Thymus (tissue), 11 donors: Measurements from ENCODE around the gene PLXNA1. TPM values are rescaled to one million over a fixed set of nuclear protein-coding genes. Genes with fewer than 3 reads are reported as not detected.

Source experiments
- DNase-seq, 9 donors: peaks; one replicate each; pipeline ENCODE4 v3.0.0-alpha.2; 2013; ENCODE audit warnings: low spot score in 9 of 9, low read depth in 6 of 9, missing footprints in 1 of 9
- H3K27ac ChIP-seq, 2 donors: one replicate each; pipeline ENCODE4 v1.5.1; 2013; ENCODE audit warnings: control low read depth in 1 of 2, low read depth in 1 of 2, low read length in 1 of 2, mild to moderate bottlenecking in 1 of 2, moderate library complexity in 1 of 2
- H3K27me3 ChIP-seq, 2 donors: one replicate each; pipeline ENCODE4 v1.5.1; 2013; ENCODE audit warnings: low read length in 1 of 2; ENCODE audit not compliant: control insufficient read depth in 2 of 2, insufficient read depth in 1 of 2
- H3K36me3 ChIP-seq, 2 donors: one replicate each; pipeline ENCODE4 v1.5.1; 2013; ENCODE audit warnings: low read length in 1 of 2, mild to moderate bottlenecking in 1 of 2, moderate library complexity in 1 of 2; ENCODE audit not compliant: control insufficient read depth in 2 of 2, insufficient read depth in 2 of 2
- H3K4me1 ChIP-seq, 2 donors: one replicate each; pipeline ENCODE4 v1.5.1; 2013; ENCODE audit warnings: low read length in 2 of 2; ENCODE audit not compliant: control insufficient read depth in 2 of 2, insufficient read depth in 2 of 2
- H3K4me3 ChIP-seq, 2 donors: one replicate each; pipeline ENCODE4 v1.5.1; 2013; ENCODE audit warnings: low read length in 2 of 2, control low read depth in 1 of 2, mild to moderate bottlenecking in 1 of 2
- H3K9me3 ChIP-seq, 2 donors: one replicate each; pipeline ENCODE4 v1.5.1; 2013; ENCODE audit warnings: low read length in 1 of 2, mild to moderate bottlenecking in 1 of 2; ENCODE audit not compliant: control insufficient read depth in 2 of 2, insufficient read depth in 1 of 2
- WGBS: extraction: QIAGEN DNeasy Blood & Tissue Kit; methylation state at CpG from one replicate; pipeline ENCODE4 v1.1.7; 2013; 5-methylcytosine and 5-hydroxymethylcytosine counted together
- polyA plus RNA-seq: library from polyadenylated mRNA; stranded (reverse); fragments of 200-250 nt; gene quantifications from one replicate; pipeline ENCODE4 v1.2.3, GENCODE V29; 2013
- total RNA-seq: library from RNA; stranded (reverse); fragments of 120-200 nt; gene quantifications from one replicate; pipeline ENCODE4 v1.2.4, GENCODE V29; 2013
- donor health status: healthy.

The PLXNA1 gene
- total and polyA plus RNA-seq, 2 donors, result 7.6 to 9.6 TPM

DNA sequence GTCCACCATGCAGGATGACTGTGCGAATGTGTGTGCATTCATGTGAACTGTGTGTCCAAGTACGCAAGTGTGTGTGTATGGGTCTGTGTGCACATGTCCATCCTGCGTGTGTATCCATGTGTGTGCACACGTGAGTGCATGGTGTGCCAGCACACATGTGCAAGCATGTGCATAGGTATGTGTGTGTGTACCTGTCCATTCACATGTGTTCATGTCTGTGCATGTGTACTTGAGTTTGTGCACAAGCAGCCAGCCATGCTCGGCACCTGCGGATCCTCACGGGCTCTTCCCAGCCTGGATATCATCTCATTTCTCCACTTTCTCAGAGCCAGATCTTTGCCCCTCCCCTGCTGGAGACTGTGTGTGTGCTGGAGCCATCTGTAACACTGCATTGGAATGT, 18.7 kb upstream of the PLXNA1 start:
- no peaks in the 10 kb centered on the region for H3K27me3 ChIP-seq
- H3K36me3 ChIP-seq, result no peaks in the 10 kb centered on the region
- peaks cover 0 to 14% of the 10 kb centered on the region in 2 donors for H3K4me1 ChIP-seq
- no peak for DNase-seq
- 91% methylated on average over 7 of the region's 7 CpGs for WGBS
- H3K9me3 ChIP-seq, result no peaks in the 10 kb centered on the region
- no peak overlapping the region for H3K4me3 ChIP-seq
- H3K27ac ChIP-seq, result no peak overlapping the region

DNA sequence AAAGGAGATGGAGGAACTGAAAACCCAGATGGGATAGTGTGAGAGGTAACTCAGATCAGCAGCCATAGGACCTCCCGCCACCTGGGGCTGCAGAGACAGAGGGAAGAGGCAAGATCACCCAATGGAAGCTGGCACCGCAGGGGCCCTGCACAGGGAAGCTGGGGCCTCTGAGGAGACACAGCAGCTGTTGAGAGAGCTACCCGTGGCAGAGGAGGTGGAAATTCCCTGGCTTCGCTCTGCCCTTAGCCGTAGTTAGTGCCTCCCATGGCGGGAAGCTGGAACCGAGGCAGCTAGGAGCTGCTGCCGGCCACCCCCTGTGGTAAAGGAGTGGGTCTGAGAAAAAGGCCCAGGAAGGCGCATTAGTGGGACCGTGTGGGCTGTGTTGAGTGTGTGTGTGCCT, 18.0 kb upstream of the PLXNA1 start:
- H3K9me3 ChIP-seq, result no peaks in the 10 kb centered on the region
- DNase-seq, result no peak
- WGBS, result 92% methylated on average over 10 of the region's 10 CpGs
- no peak overlapping the region for H3K27ac ChIP-seq
- no peaks in the 10 kb centered on the region for H3K36me3 ChIP-seq
- H3K4me1 ChIP-seq, result peaks cover 0 to 14% of the 10 kb centered on the region in 2 donors
- no peaks in the 10 kb centered on the region for H3K27me3 ChIP-seq
- H3K4me3 ChIP-seq, result no peak overlapping the region

DNA sequence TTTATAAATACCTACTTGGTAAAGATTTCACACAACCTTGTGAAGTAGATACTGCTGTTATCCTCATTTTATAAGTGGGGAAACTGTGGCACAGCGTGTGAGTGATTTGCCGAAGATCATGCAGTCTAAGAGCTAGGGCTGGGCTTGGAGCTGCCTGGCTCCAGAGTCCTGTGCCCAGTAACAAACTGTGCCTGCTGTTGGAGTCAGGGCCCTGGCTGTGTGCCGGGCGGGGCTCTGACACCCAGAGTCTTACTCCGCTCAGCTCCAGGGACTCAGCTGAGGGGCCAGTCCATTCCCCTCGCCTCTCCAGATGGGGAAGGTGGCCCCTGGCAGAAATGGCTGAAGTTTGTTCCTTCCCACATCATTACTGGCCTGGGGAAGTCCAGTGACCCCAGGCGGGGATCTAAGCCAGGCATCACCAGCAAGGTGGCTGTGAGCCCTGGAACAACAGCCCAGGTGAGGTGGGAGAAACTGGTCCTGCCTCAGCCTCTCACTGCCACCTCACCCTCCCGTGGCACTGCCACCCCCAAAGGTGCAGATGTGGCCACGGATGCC, 17.3 kb upstream of the PLXNA1 start:
- DNase-seq, result no peak
- H3K36me3 ChIP-seq, result no peaks in the 10 kb centered on the region
- H3K4me3 ChIP-seq, result no peak overlapping the region
- peaks cover 0 to 14% of the 10 kb centered on the region in 2 donors for H3K4me1 ChIP-seq
- no peaks in the 10 kb centered on the region for H3K9me3 ChIP-seq
- no peak overlapping the region for H3K27ac ChIP-seq
- no peaks in the 10 kb centered on the region for H3K27me3 ChIP-seq
- 90% methylated on average over 9 of the region's 9 CpGs for WGBS

DNA sequence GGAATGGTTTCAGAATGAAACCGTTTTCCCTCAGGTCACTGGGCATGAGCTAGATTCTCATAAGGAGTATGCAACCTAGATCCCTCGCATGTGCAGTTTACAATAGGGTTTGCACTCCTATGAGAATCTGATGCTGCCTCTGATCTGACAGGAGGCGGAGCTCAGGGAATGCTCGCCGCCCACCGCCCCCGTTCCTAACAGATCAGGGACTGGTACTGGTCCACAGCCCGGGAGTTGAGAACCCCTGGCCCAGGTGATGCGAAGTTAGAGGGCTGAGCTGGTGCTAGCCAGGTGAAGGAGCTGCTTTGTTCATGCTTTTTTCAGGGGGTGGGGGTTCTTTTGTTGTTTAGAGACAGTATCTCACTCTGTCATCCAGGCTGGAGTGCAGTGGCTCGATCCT, 15.5 kb upstream of the PLXNA1 start:
- no peaks in the 10 kb centered on the region for H3K4me1 ChIP-seq
- peaks cover 0 to 3% of the 10 kb centered on the region in 2 donors for H3K27me3 ChIP-seq
- DNase-seq, result no peak
- 97% methylated on average over 10 of the region's 10 CpGs for WGBS
- H3K4me3 ChIP-seq, result no peak overlapping the region
- H3K27ac ChIP-seq, result no peak overlapping the region
- H3K36me3 ChIP-seq, result no peaks in the 10 kb centered on the region
- no peaks in the 10 kb centered on the region for H3K9me3 ChIP-seq

DNA sequence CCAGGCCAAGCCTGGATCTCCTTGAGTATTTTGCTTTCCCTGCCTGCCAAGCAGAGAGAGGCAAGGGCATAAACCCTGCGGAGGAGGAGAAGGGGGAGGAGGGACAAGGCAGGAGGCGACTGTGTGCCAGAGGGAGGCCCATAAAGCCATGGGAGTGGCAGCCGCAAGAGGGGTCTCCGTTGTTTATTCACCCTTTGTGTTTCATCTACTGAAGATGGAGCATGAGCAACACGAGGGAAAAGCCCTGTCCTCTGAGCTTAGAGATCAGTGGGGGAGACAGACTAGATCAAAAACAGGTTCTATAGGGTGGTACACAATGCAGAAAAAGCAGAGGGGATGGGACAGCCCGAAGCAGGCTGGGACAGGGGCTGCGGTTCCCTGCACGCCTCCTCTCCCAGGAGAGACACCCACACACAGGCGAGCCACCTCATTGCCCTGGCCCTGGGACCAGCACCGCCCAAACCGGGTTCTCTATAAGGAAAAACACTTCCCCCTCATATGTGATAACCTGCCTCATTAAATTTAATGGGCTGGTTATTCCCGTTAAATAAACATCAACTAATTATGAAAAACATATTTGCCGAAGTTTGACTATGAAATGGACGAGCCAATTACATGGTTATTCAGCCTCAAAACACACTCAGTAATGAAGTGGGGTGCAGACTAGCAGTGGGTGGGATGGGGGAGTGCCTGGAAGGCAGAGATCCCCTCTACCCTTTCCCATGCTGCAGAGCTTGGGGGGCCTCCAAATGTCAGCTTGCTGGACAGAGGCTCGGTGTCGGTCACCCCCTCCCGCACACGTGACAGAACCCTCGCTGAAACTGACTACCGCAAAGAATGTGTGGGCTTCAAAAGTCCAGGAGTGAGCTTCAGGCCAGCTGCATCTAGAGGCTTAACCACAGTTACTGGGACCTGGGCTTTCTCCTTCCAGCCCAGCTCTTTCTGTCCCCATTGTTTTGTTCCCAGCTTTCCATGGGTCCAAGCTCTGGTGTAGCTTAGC, 14.2 kb upstream of the PLXNA1 start:
- H3K4me3 ChIP-seq, result no peak overlapping the region
- peaks cover 0 to 4% of the 10 kb centered on the region in 2 donors for H3K9me3 ChIP-seq
- H3K27me3 ChIP-seq, result peaks cover 0 to 3% of the 10 kb centered on the region in 2 donors
- H3K4me1 ChIP-seq, result no peaks in the 10 kb centered on the region
- no peak overlapping the region for H3K27ac ChIP-seq
- H3K36me3 ChIP-seq, result no peaks in the 10 kb centered on the region
- no peak for DNase-seq
- WGBS, result 93% methylated on average over 20 of the region's 20 CpGs

DNA sequence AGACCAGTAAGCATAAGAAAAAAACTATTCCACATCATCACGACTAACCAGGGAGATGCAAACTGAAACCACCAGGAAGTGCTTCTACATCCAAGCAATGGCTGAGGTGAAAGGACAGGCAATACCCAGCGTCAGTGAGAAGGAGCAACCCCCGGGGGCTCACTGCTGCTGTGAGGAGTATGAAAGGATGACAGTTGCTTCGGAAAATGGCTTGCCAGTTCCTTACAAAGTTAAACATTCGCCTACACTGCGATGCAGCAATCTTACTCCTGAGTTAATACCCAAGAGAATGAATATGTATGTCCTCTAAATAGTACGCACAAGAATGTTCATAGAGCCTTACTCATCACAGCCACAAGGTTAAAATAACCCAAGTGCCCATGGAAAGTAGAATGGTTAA, 13.3 kb upstream of the PLXNA1 start:
- 77% methylated on average over 7 of the region's 7 CpGs for WGBS

DNA sequence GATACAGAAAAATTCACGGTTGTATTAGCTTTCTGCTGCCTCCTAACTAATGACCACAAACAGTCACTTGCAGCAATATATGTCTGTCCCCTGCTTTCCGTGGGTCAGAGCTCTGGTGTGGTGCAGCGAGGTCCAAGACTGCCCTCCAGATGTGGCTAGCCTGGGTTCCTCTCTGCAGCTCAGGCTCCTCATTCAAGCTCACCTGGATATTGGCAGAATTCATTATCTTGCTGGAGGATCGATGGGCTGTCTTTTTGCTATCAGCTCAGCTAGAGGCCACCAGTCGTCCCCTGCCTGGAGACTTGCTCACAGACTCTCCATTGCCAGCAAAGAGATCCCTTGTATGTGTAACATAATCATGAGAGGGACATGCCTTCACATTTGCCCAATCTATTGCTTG, 12.8 kb upstream of the PLXNA1 start:
- H3K27me3 ChIP-seq, result peaks cover 0 to 3% of the 10 kb centered on the region in 2 donors
- no peaks in the 10 kb centered on the region for H3K36me3 ChIP-seq
- WGBS, result 96% methylated on average over 5 of the region's 5 CpGs
- H3K9me3 ChIP-seq, result peaks cover 0 to 4% of the 10 kb centered on the region in 2 donors
- H3K4me1 ChIP-seq, result no peaks in the 10 kb centered on the region
- DNase-seq, result no peak
- no peak overlapping the region for H3K4me3 ChIP-seq
- H3K27ac ChIP-seq, result no peak overlapping the region

More for the DNA sequence above, 13.3 kb upstream of the PLXNA1 start:
- Histone ChIP-seq H3K4me3 (no peak overlapping the region), H3K27ac (no peak overlapping the region), H3K27me3 (peaks cover 0 to 3% of the 10 kb centered on the region in 2 donors), H3K36me3 (no peaks in the 10 kb centered on the region), H3K4me1 (no peaks in the 10 kb centered on the region), H3K9me3 (peaks cover 0 to 4% of the 10 kb centered on the region in 2 donors)
- no peak for DNase-seq

DNA sequence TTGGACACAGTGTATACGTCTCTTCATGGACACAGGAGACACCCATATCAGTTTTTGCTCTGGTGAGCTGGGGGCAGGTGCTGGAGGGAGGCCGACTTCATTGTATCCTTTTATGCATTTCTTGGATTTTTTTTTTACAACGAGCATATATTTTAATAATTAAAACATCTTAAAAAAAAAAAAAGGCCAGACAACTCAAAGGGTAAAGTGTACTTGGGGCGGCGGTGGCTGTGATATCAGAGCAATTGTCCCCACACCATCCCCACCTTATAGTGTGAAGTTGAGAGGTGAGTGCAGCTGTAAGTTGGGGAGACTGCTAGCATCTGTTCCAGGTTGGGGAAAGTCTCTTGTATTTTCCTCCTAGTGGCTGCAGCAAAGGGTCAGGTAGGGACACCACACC, 12.0 kb upstream of the PLXNA1 start:
- H3K9me3 ChIP-seq, result peaks cover 0 to 4% of the 10 kb centered on the region in 2 donors
- no peak overlapping the region for H3K27ac ChIP-seq
- no peaks in the 10 kb centered on the region for H3K4me1 ChIP-seq
- WGBS, result 96% methylated on average over 5 of the region's 5 CpGs
- peaks cover 0 to 3% of the 10 kb centered on the region in 2 donors for H3K27me3 ChIP-seq
- no peak for DNase-seq
- H3K4me3 ChIP-seq, result no peak overlapping the region
- no peaks in the 10 kb centered on the region for H3K36me3 ChIP-seq

DNA sequence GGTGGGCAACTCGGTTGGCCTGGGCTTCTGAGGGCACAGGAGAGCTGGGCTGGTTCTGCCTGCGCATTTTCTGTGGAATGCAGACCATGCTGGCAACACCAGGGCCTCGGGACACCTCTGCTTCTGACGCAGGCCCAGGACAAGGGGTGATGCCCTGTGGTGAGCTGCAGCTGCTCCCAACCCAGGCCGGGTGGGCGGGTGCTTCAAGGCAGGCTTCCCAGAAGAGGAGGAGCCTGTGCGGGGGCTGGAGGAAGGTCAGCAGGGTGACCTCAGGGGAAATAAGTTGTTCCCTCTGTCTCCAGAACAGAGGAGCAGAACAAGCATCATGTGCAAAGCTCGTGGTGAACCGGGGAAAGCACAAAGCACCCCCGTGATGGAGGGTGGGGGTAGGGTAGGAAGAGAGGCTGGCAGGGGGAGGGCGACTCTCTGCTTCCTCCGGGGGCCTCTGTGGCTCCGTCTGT, 11.0 kb upstream of the PLXNA1 start:
- 41% methylated on average over 13 of the region's 13 CpGs for WGBS
- Histone ChIP-seq H3K27ac (no peak overlapping the region), H3K4me1 (no peaks in the 10 kb centered on the region), H3K27me3 (peaks cover 0 to 3% of the 10 kb centered on the region in 2 donors), H3K4me3 (no peak overlapping the region), H3K9me3 (peaks cover 0 to 4% of the 10 kb centered on the region in 2 donors), H3K36me3 (no peaks in the 10 kb centered on the region)
- no peak for DNase-seq
